Measurements from ENCODE around the gene LRRC75B. TPM values are rescaled to one million over a fixed set of nuclear protein-coding genes. Genes with fewer than 3 reads are reported as not detected.

Gene LRRC75B
- total RNA-seq, 1 donor from 2014 or later, result 6.5 TPM

GRCh38 chr22:24541681-24542515, 51.0 kb downstream of the LRRC75B start:
- intact Hi-C loops (cut with DNase I), result no loop called here
- no peak for ATAC-seq
- no peak for DNase-seq (ENCODE audit: missing footprints)

GRCh38 chr22:24540470-24540869, 52.4 kb downstream of the LRRC75B start:
- no peak for ATAC-seq
- DNase-seq (ENCODE audit: missing footprints), result no peak
- intact Hi-C loops (cut with DNase I), result no loop called here

- no peak for ATAC-seq
- DNase-seq (ENCODE audit: missing footprints), result no peak
- intact Hi-C loops (cut with DNase I), result no loop called here
These were observed 56.8 kb downstream of the LRRC75B start for GRCh38 chr22:24536089-24536488.

Other genes starting within 250 kb of the LRRC75B start
- 4.3 TPM for gene ADORA2A, start 165.5 kb downstream of the LRRC75B start, total RNA-seq
- gene UPB1, start 97.7 kb downstream of the LRRC75B start, total RNA-seq, result 1.3 TPM
- 266 TPM for gene GUCD1, start 37.9 kb downstream of the LRRC75B start, total RNA-seq
- 70.0 TPM for gene SNRPD3, start 37.1 kb downstream of the LRRC75B start, total RNA-seq
- gene GGT1, start 10.1 kb upstream of the LRRC75B start, total RNA-seq, result 2.3 TPM
- gene PIWIL3, start 181.6 kb upstream of the LRRC75B start, total RNA-seq, result not detected
- 7.5 TPM for gene SGSM1, start 213.1 kb upstream of the LRRC75B start, total RNA-seq

Measured in Right ventricle myocardium inferior (tissue), 1 donor.